Epithelial cell of proximal tubule (primary cell): ENCODE data around the gene HSPA4. TPM values are rescaled to one million over a fixed set of nuclear protein-coding genes. Genes with fewer than 3 reads are reported as not detected.
A peak's percentile ranks its signal among the peaks of the same experiment; 100 is the strongest.
"Not testable (repeated sequence)": the region's sequence is repeated elsewhere in the genome, so short reads cannot be mapped to it uniquely, and the experiment has no call there.

Source experiments
- DNase-seq: peaks from one replicate; pipeline ENCODE4 v3.0.0-alpha.2; 2011; ENCODE audit warnings: low read depth
- H3K4me3 ChIP-seq: 2 replicates; pipeline ENCODE4 v1.5.1; 2011; ENCODE audit warnings: low read depth, mild to moderate bottlenecking, low read length
- CTCF ChIP-seq: conservative IDR thresholded peaks from 2 replicates; pipeline ENCODE4 v1.5.1; 2012; ENCODE audit warnings: low read depth, mild to moderate bottlenecking, low read length
- total RNA-seq: library from RNA; depleted of rRNA; stranded (reverse); fragments of >200 nt; gene quantifications from 2 replicates; pipeline ENCODE4 v1.2.3, GENCODE V29; 2015

Gene HSPA4
- total RNA-seq, 1 donor from 2014 or later = 105 TPM

GRCh38 chr5:133041157-133041784 lies 10.5 kb upstream of the HSPA4 start:
- DNase-seq = no peak
- no peak overlapping the region for H3K4me3 ChIP-seq
- TF ChIP-seq CTCF = no peak

- no peak for DNase-seq
- TF ChIP-seq CTCF = peak; percentile 29
- H3K4me3 ChIP-seq = no peak overlapping the region
These were observed 9.9 kb upstream of the HSPA4 start for GRCh38 chr5:133041910-133042309.

GRCh38 chr5:133046560-133046959 lies 5.3 kb upstream of the HSPA4 start:
- not testable (repeated sequence) for H3K4me3 ChIP-seq, DNase-seq

- no peak for DNase-seq
- no peak overlapping the region for H3K4me3 ChIP-seq
- TF ChIP-seq CTCF = no peak
These were observed 4.4 kb upstream of the HSPA4 start for GRCh38 chr5:133047404-133047803.

GRCh38 chr5:133048993-133049725 lies 2.7 kb upstream of the HSPA4 start:
- no peak overlapping the region for H3K4me3 ChIP-seq

GRCh38 chr5:133049726-133050048 lies 2.1 kb upstream of the HSPA4 start:
- no peak for DNase-seq
- no peak overlapping the region for H3K4me3 ChIP-seq
- TF ChIP-seq CTCF = no peak

More at GRCh38 chr5:133048993-133049725, 2.7 kb upstream of the HSPA4 start:
- TF ChIP-seq CTCF = no peak
- DNase-seq = no peak

GRCh38 chr5:133050521-133050920 lies 1.3 kb upstream of the HSPA4 start:
- no peak for TF ChIP-seq CTCF
- DNase-seq = no peak
- H3K4me3 ChIP-seq = peak overlapping the region; percentile 98
